ENCODE results near the gene OVCH2.

OVCH2 gene

DNA sequence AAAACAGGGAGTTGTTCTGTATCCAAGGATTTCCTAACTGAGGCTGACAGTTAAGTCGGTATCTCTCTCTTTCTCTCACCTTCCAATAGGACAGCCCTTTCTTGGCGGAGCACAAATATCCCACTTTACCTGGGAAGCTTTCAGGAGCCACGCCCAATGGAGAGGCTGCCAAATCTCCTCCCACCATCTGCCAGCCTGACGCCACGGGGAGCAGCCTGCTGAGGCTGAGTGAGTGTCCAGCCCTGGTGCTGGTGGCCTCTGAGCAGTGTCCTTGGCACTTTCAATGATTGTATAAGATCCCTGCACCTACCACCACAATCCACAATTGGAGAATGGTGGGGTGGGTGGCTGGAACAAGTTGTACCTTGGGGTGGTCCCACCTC is 66.6 kb downstream of the OVCH2 start:
- no peak for DNase-seq (ENCODE audit: low read depth)

Measured in fibroblast of the conjunctiva (primary cell).